H9 (cell line): ENCODE measurements around the gene TMEM250. TPM values are rescaled to one million over a fixed set of nuclear protein-coding genes. Genes with fewer than 3 reads are reported as not detected.

Experiments
- DNase-seq: peaks from one replicate; pipeline ENCODE4 v3.0.0-alpha.2; 2017
- H2AFZ ChIP-seq: one replicate; pipeline ENCODE4 v1.6.1; 2013; ENCODE audit warnings: mild to moderate bottlenecking, low read length, control low read depth, moderate library complexity
- H2AK5ac ChIP-seq: 2 replicates; pipeline ENCODE4 v1.6.1; 2013; ENCODE audit warnings: low read length, control low read depth, mixed read lengths; ENCODE audit not compliant: insufficient read length
- H2BK120ac ChIP-seq: one replicate; pipeline ENCODE4 v1.6.1; 2013; ENCODE audit warnings: low read depth, mild to moderate bottlenecking, low read length, control low read depth, inconsistent platforms; ENCODE audit not compliant: poor library complexity, severe bottlenecking
- H2BK12ac ChIP-seq: 2 replicates; pipeline ENCODE4 v1.6.1; 2013; ENCODE audit warnings: low read length, control low read depth, mixed read lengths, low read depth; ENCODE audit not compliant: insufficient read length
- H2BK15ac ChIP-seq: 2 replicates; pipeline ENCODE4 v1.6.1; 2013; ENCODE audit warnings: low read depth, low read length, control low read depth
- H2BK20ac ChIP-seq: one replicate; pipeline ENCODE4 v1.6.1; 2013; ENCODE audit warnings: low read depth, mild to moderate bottlenecking, low read length, control low read depth, inconsistent platforms; ENCODE audit not compliant: poor library complexity, severe bottlenecking
- H2BK5ac ChIP-seq: 2 replicates; pipeline ENCODE4 v1.6.1; 2013; ENCODE audit warnings: low read length, control low read depth, mixed read lengths; ENCODE audit not compliant: insufficient read length
- H3K14ac ChIP-seq: 2 replicates; pipeline ENCODE4 v1.6.1; 2013; ENCODE audit warnings: low read length, control low read depth; ENCODE audit not compliant: insufficient read depth
- H3K18ac ChIP-seq: 2 replicates; pipeline ENCODE4 v1.6.1; 2013; ENCODE audit warnings: low read depth, mild to moderate bottlenecking, mixed read lengths, low read length, control low read depth; ENCODE audit not compliant: insufficient read length
- H3K23ac ChIP-seq: 2 replicates; pipeline ENCODE4 v1.6.1; 2013; ENCODE audit warnings: low read length, control low read depth, mixed read lengths, low read depth; ENCODE audit not compliant: insufficient read length
- H3K23me2 ChIP-seq: 2 replicates; pipeline ENCODE4 v1.6.1; 2013; ENCODE audit warnings: low read depth, mild to moderate bottlenecking, mixed read lengths, low read length, control low read depth; ENCODE audit not compliant: insufficient read length, poor library complexity, severe bottlenecking
- H3K27ac ChIP-seq: 2 replicates; pipeline ENCODE4 v1.5.1; 2013; ENCODE audit warnings: low read length, control low read depth, mixed read lengths, low read depth; ENCODE audit not compliant: insufficient read length
- H3K27me3 ChIP-seq: 2 replicates; pipeline ENCODE4 v1.6.1; 2013; ENCODE audit warnings: low read length, control low read depth, inconsistent platforms; ENCODE audit not compliant: insufficient read depth
- H3K4ac ChIP-seq: 2 replicates; pipeline ENCODE4 v1.6.1; 2013; ENCODE audit warnings: low read depth, mild to moderate bottlenecking, control low read depth, inconsistent platforms, low read length, moderate library complexity
- H3K4me1 ChIP-seq: 2 replicates; pipeline ENCODE4 v1.6.1; 2013; ENCODE audit warnings: low read length, control low read depth, inconsistent platforms; ENCODE audit not compliant: insufficient read depth
- H3K4me2 ChIP-seq: 2 replicates; pipeline ENCODE4 v1.6.1; 2013; ENCODE audit warnings: low read length, control low read depth, mixed read lengths; ENCODE audit not compliant: insufficient read length, insufficient read depth
- H3K56ac ChIP-seq: 2 replicates; pipeline ENCODE4 v1.6.1; 2013; ENCODE audit warnings: low read depth, mild to moderate bottlenecking, mixed read lengths, low read length, control low read depth; ENCODE audit not compliant: insufficient read length
- H3K79me1 ChIP-seq: 2 replicates; pipeline ENCODE4 v1.6.1; 2013; ENCODE audit warnings: low read depth, mild to moderate bottlenecking, moderate library complexity, low read length, control low read depth, inconsistent platforms; ENCODE audit not compliant: insufficient read depth, poor library complexity, severe bottlenecking
- H3K79me2 ChIP-seq: 2 replicates; pipeline ENCODE4 v1.6.1; 2013; ENCODE audit warnings: low read length, control low read depth, inconsistent platforms; ENCODE audit not compliant: insufficient read depth
- H3K9ac ChIP-seq: 2 replicates; pipeline ENCODE4 v1.6.1; 2013; ENCODE audit warnings: low read length, control low read depth, mixed read lengths; ENCODE audit not compliant: insufficient read length; ENCODE audit errors: extremely low read depth
- H3K9me3 ChIP-seq: one replicate; pipeline ENCODE4 v1.6.1; 2013; ENCODE audit warnings: low read depth, low read length, inconsistent platforms; ENCODE audit not compliant: control insufficient read depth
- H3T11ph ChIP-seq: one replicate; pipeline ENCODE4 v1.6.1; 2013; ENCODE audit warnings: mild to moderate bottlenecking, low read length, control low read depth, inconsistent platforms
- H4K20me1 ChIP-seq: one replicate; pipeline ENCODE4 v1.6.1; 2013; ENCODE audit not compliant: control insufficient read depth, insufficient read length, insufficient read depth
- H4K5ac ChIP-seq: 2 replicates; pipeline ENCODE4 v1.6.1; 2013; ENCODE audit warnings: low read depth, mild to moderate bottlenecking, mixed read lengths, low read length, control low read depth; ENCODE audit not compliant: insufficient read length
- H4K8ac ChIP-seq: replicated peaks from 2 replicates; pipeline ENCODE4 v1.6.1; 2013; ENCODE audit warnings: low read length, control low read depth, mixed read lengths, low read depth; ENCODE audit not compliant: insufficient read length
- H4K91ac ChIP-seq: 2 replicates; pipeline ENCODE4 v1.6.1; 2013; ENCODE audit warnings: low read depth, mild to moderate bottlenecking, moderate library complexity, mixed read lengths, low read length, control low read depth; ENCODE audit not compliant: insufficient read length
- H3K27ac Mint-ChIP-seq, 3 experiments: 2 replicates in 2 of 3; 3 replicates in 1 of 3; pipeline ENCODE4 v1.8.0; 2020 to 2021; ENCODE audit warnings: mixed read lengths in 3 of 3, mild to moderate bottlenecking in 1 of 3, moderate library complexity in 1 of 3
- H3K27me3 Mint-ChIP-seq: 2 replicates; pipeline ENCODE4 v1.8.0; 2021; ENCODE audit warnings: low read depth, mild to moderate bottlenecking, moderate library complexity, mixed read lengths
- H3K36me3 Mint-ChIP-seq, 3 experiments: 2 replicates in 2 of 3; 3 replicates in 1 of 3; pipeline ENCODE4 v1.8.0; 2020 to 2021; ENCODE audit warnings: low read depth in 3 of 3, mixed read lengths in 3 of 3; ENCODE audit not compliant: insufficient read depth in 1 of 3
- H3K4me1 Mint-ChIP-seq, 2 experiments: 2 replicates each; pipeline ENCODE4 v1.8.0; 2020; ENCODE audit warnings: mixed read lengths in 2 of 2
- H3K4me3 Mint-ChIP-seq, 2 experiments: 2 replicates in 1 of 2; 3 replicates in 1 of 2; pipeline ENCODE4 v1.8.0; 2020 to 2021; ENCODE audit warnings: mild to moderate bottlenecking in 2 of 2, mixed read lengths in 2 of 2, moderate library complexity in 1 of 2
- H3K9me3 Mint-ChIP-seq, 2 experiments: 2 replicates in 1 of 2; 3 replicates in 1 of 2; pipeline ENCODE4 v1.8.0; 2020; ENCODE audit warnings: mild to moderate bottlenecking in 2 of 2, mixed read lengths in 2 of 2, moderate library complexity in 1 of 2
- WGBS: extraction: QIAGEN DNeasy Blood & Tissue Kit; methylation state at CpG from one replicate; pipeline ENCODE4 v1.1.7; 2013; ENCODE audit warnings: missing lambda C conversion rate, low lambda C conversion rate, mixed read lengths; ENCODE audit not compliant: insufficient read length; ENCODE audit errors: extremely low coverage; 5-methylcytosine and 5-hydroxymethylcytosine counted together
- total RNA-seq: library from RNA; stranded (reverse); gene quantifications from 2 replicates; pipeline ENCODE4 v1.2.1, GENCODE V29; 2021
- TF ChIP-seq, protein P1 (sequence below): fragments of 200-600 bp; sonication (generic); conservative IDR thresholded peaks from 3 replicates; pipeline ENCODE4 v1.8.0; 2021; ENCODE audit warnings: antibody characterized with exemption, mild to moderate bottlenecking

TMEM250 gene
- total RNA-seq, 1 experiment from 2014 or later = 48.1 TPM

DNA sequence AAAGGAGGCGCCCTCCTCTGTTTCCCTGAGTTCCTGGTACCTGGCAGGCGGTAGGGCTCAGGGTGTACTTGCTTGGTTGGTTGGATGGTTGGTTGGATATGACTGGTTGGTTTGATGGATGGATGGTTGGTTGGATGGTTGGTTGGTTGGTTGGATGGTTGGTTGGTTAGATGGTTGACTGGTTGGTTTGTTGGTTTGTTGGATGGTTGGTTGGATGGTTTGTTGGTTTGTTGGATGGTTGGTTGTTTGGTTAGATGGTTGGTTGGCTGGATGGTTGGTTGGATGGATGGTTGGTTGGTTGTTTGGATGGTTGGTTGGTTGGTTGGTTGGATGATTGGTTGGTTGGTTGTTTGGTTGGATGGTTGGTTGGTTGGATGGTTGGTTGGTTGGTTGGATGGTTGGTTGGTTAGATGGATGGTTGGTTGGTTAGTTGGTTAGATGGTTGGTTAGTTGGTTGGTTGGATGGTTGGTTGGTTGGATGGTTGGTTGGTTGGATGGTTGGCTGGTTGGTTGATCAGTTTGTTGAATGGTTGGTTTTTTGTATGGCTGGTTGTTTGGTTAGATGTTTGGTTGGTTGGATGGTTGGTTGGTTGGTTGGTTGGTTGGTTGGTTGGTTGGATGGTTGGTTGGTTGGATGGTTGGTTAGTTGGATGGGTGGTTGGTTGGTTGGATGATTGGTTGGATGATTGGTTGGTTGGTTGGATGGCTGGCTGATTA lies 6.5 kb upstream of the TMEM250 start:
- WGBS = no CpG with 5 or more reads among the region's 2 CpGs
- Histone ChIP-seq H3K27me3 (no peaks in the 10 kb centered on the region), H3K9ac (no peak overlapping the region), H2BK20ac (no peak overlapping the region), H2BK5ac (no peak overlapping the region), H4K8ac (no peak overlapping the region), H2BK12ac (no peak overlapping the region), H2AK5ac (no peak overlapping the region), H2BK15ac (no peak overlapping the region), H4K91ac (no peak overlapping the region), H3K79me2 (no peaks in the 10 kb centered on the region), H2AFZ (no peak overlapping the region), H3K27ac (no peak overlapping the region), H4K5ac (no peak overlapping the region), H3K56ac (no peak overlapping the region), H3T11ph (no peak overlapping the region), H4K20me1 (no peaks in the 10 kb centered on the region), H3K9me3 (no peaks in the 10 kb centered on the region), H3K23me2 (no peaks in the 10 kb centered on the region), H3K4me2 (no peak overlapping the region), H3K79me1 (no peaks in the 10 kb centered on the region), H3K4me1 (no peaks in the 10 kb centered on the region), H3K23ac (no peak overlapping the region), H2BK120ac (no peak overlapping the region), H3K4ac (no peak overlapping the region), H3K14ac (no peak overlapping the region), H3K18ac (no peak overlapping the region)
- H3K4me1 Mint-ChIP-seq = peaks cover 3 to 4% of the 10 kb centered on the region in 2 experiments; a peak in 2 of 4 replicates
- H3K27ac Mint-ChIP-seq = peak overlapping the region in 1 of 3 experiments; percentile 57; a peak in 1 of 7 replicates
- no peak overlapping the region for H3K4me3 Mint-ChIP-seq
- H3K36me3 Mint-ChIP-seq = no peaks in the 10 kb centered on the region; a peak in 1 of 7 replicates
- peaks cover 20% of the 10 kb centered on the region for H3K27me3 Mint-ChIP-seq
- no peak for DNase-seq
- TF ChIP-seq, protein P1, sequence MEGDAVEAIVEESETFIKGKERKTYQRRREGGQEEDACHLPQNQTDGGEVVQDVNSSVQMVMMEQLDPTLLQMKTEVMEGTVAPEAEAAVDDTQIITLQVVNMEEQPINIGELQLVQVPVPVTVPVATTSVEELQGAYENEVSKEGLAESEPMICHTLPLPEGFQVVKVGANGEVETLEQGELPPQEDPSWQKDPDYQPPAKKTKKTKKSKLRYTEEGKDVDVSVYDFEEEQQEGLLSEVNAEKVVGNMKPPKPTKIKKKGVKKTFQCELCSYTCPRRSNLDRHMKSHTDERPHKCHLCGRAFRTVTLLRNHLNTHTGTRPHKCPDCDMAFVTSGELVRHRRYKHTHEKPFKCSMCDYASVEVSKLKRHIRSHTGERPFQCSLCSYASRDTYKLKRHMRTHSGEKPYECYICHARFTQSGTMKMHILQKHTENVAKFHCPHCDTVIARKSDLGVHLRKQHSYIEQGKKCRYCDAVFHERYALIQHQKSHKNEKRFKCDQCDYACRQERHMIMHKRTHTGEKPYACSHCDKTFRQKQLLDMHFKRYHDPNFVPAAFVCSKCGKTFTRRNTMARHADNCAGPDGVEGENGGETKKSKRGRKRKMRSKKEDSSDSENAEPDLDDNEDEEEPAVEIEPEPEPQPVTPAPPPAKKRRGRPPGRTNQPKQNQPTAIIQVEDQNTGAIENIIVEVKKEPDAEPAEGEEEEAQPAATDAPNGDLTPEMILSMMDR = no peak
- H3K9me3 Mint-ChIP-seq = peaks cover 3 to 5% of the 10 kb centered on the region in 2 experiments; a peak in 3 of 5 replicates
